Neural cell (in vitro differentiated cells): ENCODE results near the gene PDGFB. TPM values are rescaled to one million over a fixed set of nuclear protein-coding genes. Genes with fewer than 3 reads are reported as not detected.

Experiments
- H2AFZ ChIP-seq: fragments of 200-600, 300-800 bp; sonication (generic), shearing (Covaris generic); 2 replicates; pipeline ENCODE4 v1.6.0; 2014; ENCODE audit warnings: low read depth, mild to moderate bottlenecking, antibody characterized with exemption, low read length, moderate library complexity
- H3F3A ChIP-seq: fragments of 200-600 bp; shearing (Covaris generic); 2 replicates; pipeline ENCODE4 v1.6.1; 2016; ENCODE audit warnings: mild to moderate bottlenecking, moderate library complexity, mixed read lengths, antibody characterized with exemption, low read length; ENCODE audit not compliant: insufficient read depth, poor library complexity, severe bottlenecking
- H3K27ac ChIP-seq: fragments of 200-600, 300-800 bp; sonication (generic), shearing (Covaris generic); 2 replicates; pipeline ENCODE4 v1.5.1; 2014; ENCODE audit warnings: mild to moderate bottlenecking, low read length, moderate library complexity
- H3K27me3 ChIP-seq: fragments of 300-800, 200-600 bp; sonication (generic), shearing (Covaris generic); 2 replicates; pipeline ENCODE4 v1.6.0; 2014; ENCODE audit warnings: mild to moderate bottlenecking, low read depth, low read length, moderate library complexity; ENCODE audit not compliant: insufficient read depth
- H3K36me3 ChIP-seq: fragments of 300-800, 200-600 bp; sonication (generic), shearing (Covaris generic); 2 replicates; pipeline ENCODE4 v1.5.1; 2014; ENCODE audit warnings: mild to moderate bottlenecking, antibody characterized with exemption, low read length, moderate library complexity; ENCODE audit not compliant: insufficient read depth
- H3K4me2 ChIP-seq: fragments of 300-800, 200-600 bp; sonication (generic), shearing (Covaris generic); 2 replicates; pipeline ENCODE4 v1.6.0; 2014; ENCODE audit warnings: mild to moderate bottlenecking, low read length
- H3K4me3 ChIP-seq: fragments of 300-800, 200-600 bp; sonication (generic), shearing (Covaris generic); 2 replicates; pipeline ENCODE4 v1.5.1; 2014; ENCODE audit warnings: mild to moderate bottlenecking, low read length, moderate library complexity
- H3K79me2 ChIP-seq: fragments of 200-600 bp; shearing (Covaris generic); replicated peaks from 2 replicates; pipeline ENCODE4 v1.6.0; 2014; ENCODE audit warnings: mild to moderate bottlenecking, low read length, moderate library complexity; ENCODE audit not compliant: insufficient read depth
- H3K9ac ChIP-seq: fragments of 300-800, 200-600 bp; sonication (generic), shearing (Covaris generic); 2 replicates; pipeline ENCODE4 v1.6.1; 2016; ENCODE audit warnings: mild to moderate bottlenecking, low read length, mixed read lengths
- H3K9me2 ChIP-seq: fragments of 200-600 bp; shearing (Covaris generic); 2 replicates; pipeline ENCODE4 v1.6.1; 2016; ENCODE audit warnings: mild to moderate bottlenecking, low read length, mixed read lengths; ENCODE audit not compliant: insufficient read depth
- H3K9me3 ChIP-seq: fragments of 200-600, 300-800 bp; sonication (generic), shearing (Covaris generic); 2 replicates; pipeline ENCODE4 v1.6.1; 2016; ENCODE audit warnings: mild to moderate bottlenecking, mixed run types, low read length, moderate library complexity, mixed read lengths
- H4K20me1 ChIP-seq: fragments of 200-600 bp; shearing (Covaris generic); 2 replicates; pipeline ENCODE4 v1.6.1; 2016; ENCODE audit warnings: mild to moderate bottlenecking, mixed run types; ENCODE audit not compliant: insufficient read depth
- CTCF ChIP-seq: fragments of 450-650 bp; IDR thresholded peaks from 2 replicates; pipeline ENCODE4 v1.5.1; 2014; ENCODE audit warnings: antibody characterized with exemption, mild to moderate bottlenecking, moderate library complexity; ENCODE audit not compliant: poor library complexity, severe bottlenecking
- EP300 ChIP-seq: fragments of 450-650 bp; conservative IDR thresholded peaks from 2 replicates; pipeline ENCODE4 v1.6.1; 2014; ENCODE audit warnings: antibody characterized with exemption, mild to moderate bottlenecking, moderate library complexity; ENCODE audit not compliant: poor library complexity, severe bottlenecking
- EZH2 ChIP-seq: fragments of 200-600, 300-800 bp; shearing (Covaris generic), sonication (generic); IDR thresholded peaks from 2 replicates; pipeline ENCODE4 v1.6.1; 2014; ENCODE audit warnings: antibody characterized with exemption, low read length, borderline replicate concordance, mild to moderate bottlenecking; ENCODE audit not compliant: insufficient read depth, poor library complexity, severe bottlenecking
- MXI1 ChIP-seq: fragments of 450-650 bp; conservative IDR thresholded peaks from 2 replicates; pipeline ENCODE4 v1.6.1; 2014; ENCODE audit warnings: antibody characterized with exemption, mild to moderate bottlenecking; ENCODE audit not compliant: poor library complexity, severe bottlenecking
- POLR2AphosphoS5 ChIP-seq: IDR thresholded peaks from 2 replicates; pipeline ENCODE4 v1.6.1; 2012
- RAD21 ChIP-seq: fragments of 450-650 bp; conservative IDR thresholded peaks from 2 replicates; pipeline ENCODE4 v1.6.1; 2014; ENCODE audit warnings: antibody characterized with exemption, mild to moderate bottlenecking, moderate library complexity
- REST ChIP-seq: IDR thresholded peaks from 2 replicates; pipeline ENCODE4 v1.6.1; 2012; ENCODE audit warnings: borderline replicate concordance
- SMC3 ChIP-seq: fragments of 450-650 bp; conservative IDR thresholded peaks from 2 replicates; pipeline ENCODE4 v1.6.1; 2014; ENCODE audit warnings: antibody characterized with exemption, mild to moderate bottlenecking, moderate library complexity; ENCODE audit not compliant: poor library complexity
- TAF1 ChIP-seq: IDR thresholded peaks from 2 replicates; pipeline ENCODE4 v1.6.1; 2012; ENCODE audit warnings: low read depth
- polyA plus RNA-seq: library from polyadenylated mRNA; depleted of rRNA; stranded (reverse); fragments of >200 nt; gene quantifications from 2 replicates; pipeline ENCODE4 v1.2.3, GENCODE V29; 2014

Gene PDGFB
- polyA plus RNA-seq, 1 donor from 2014 or later, result 0.61 TPM

- no peaks in the 10 kb centered on the region for H3K27me3 ChIP-seq
- H3K9me3 ChIP-seq, result no peaks in the 10 kb centered on the region
- H3K9me2 ChIP-seq, result no peaks in the 10 kb centered on the region
- H4K20me1 ChIP-seq, result no peaks in the 10 kb centered on the region
- no peak overlapping the region for H3K4me2 ChIP-seq
- TF ChIP-seq RAD21 (no peak), EZH2 (no peak), TAF1 (no peak), MXI1 (no peak), REST (no peak), EP300 (no peak), SMC3 (no peak), CTCF (no peak)
- H3K27ac ChIP-seq, result no peak overlapping the region
- H3K9ac ChIP-seq, result no peak overlapping the region
- no peaks in the 10 kb centered on the region for H3F3A ChIP-seq
- no peaks in the 10 kb centered on the region for H3K79me2 ChIP-seq
- H3K36me3 ChIP-seq, result no peaks in the 10 kb centered on the region
- H2AFZ ChIP-seq, result no peak overlapping the region
- no peak overlapping the region for H3K4me3 ChIP-seq
Measured at GRCh38 chr22:39216143-39216490, 28.7 kb downstream of the PDGFB start.

GRCh38 chr22:39215426-39216142 is 29.2 kb downstream of the PDGFB start:
- H3K27ac ChIP-seq, result no peak overlapping the region
- H3K9me2 ChIP-seq, result no peaks in the 10 kb centered on the region
- no peak overlapping the region for H3K4me3 ChIP-seq
- H3K79me2 ChIP-seq, result no peaks in the 10 kb centered on the region
- H2AFZ ChIP-seq, result no peak overlapping the region
- H3F3A ChIP-seq, result no peaks in the 10 kb centered on the region
- no peak overlapping the region for H3K9ac ChIP-seq
- no peaks in the 10 kb centered on the region for H4K20me1 ChIP-seq
- no peak for TF ChIP-seq RAD21
- no peak for TF ChIP-seq EP300
- TF ChIP-seq SMC3, result no peak
- TF ChIP-seq MXI1, result no peak
- no peak for TF ChIP-seq REST
- no peak for TF ChIP-seq TAF1
- TF ChIP-seq POLR2AphosphoS5, result no peak
- no peak for TF ChIP-seq EZH2
- TF ChIP-seq CTCF, result no peak
- no peaks in the 10 kb centered on the region for H3K9me3 ChIP-seq
- no peak overlapping the region for H3K4me2 ChIP-seq
- H3K27me3 ChIP-seq, result no peaks in the 10 kb centered on the region
- no peaks in the 10 kb centered on the region for H3K36me3 ChIP-seq
